Measurements from ENCODE around the gene MIGA1. TPM values are rescaled to one million over a fixed set of nuclear protein-coding genes. Genes with fewer than 3 reads are reported as not detected.

The MIGA1 gene
- total and polyA plus RNA-seq, 10 of the 15 experiments (the other 5 are each of a cell fraction or from before 2014, with no cell fraction given) = 1.3 to 7.2 (median 4.2) TPM

GRCh38 chr1:77926561-77927357, 147.3 kb downstream of the MIGA1 start (continued):
- TF ChIP-seq RELB (IDR thresholded peaks at IDR 0.05; ENCODE audit: low read depth) = no peak
- peak; percentile 23 for TF ChIP-seq MEF2B (IDR thresholded peaks at IDR 0.05; ENCODE audit: partially characterized antibody, poor library complexity, severe bottlenecking)
- no peak for TF ChIP-seq MTA2 (IDR thresholded peaks at IDR 0.05; ENCODE audit: low read depth)
- TF ChIP-seq BCL3 (IDR thresholded peaks at IDR 0.05; ENCODE audit: borderline replicate concordance, insufficient read depth, low read depth, low read length, poor library complexity, severe bottlenecking) = no peak
- TF ChIP-seq TCF7 (IDR thresholded peaks at IDR 0.05; ENCODE audit: borderline replicate concordance) = no peak
- no peak for TF ChIP-seq HCFC1 (IDR thresholded peaks at IDR 0.05; ENCODE audit: low read length)
- no peak for TF ChIP-seq CTCF (IDR thresholded peaks at IDR 0.05 in 2 of 3, conservative IDR thresholded peaks at IDR 0.05 in 1 of 3; ENCODE audit: control insufficient read depth in 2 of 3, extremely low read depth in 1 of 3, insufficient read depth in 1 of 3, low read depth in 3 of 3, low read length in 3 of 3)
- TF ChIP-seq ATF2 (IDR thresholded peaks at IDR 0.05; ENCODE audit: low read length) = 0 out of 2 replicates have a peak, but pooled peaks have one; percentile 15
- no peak for TF ChIP-seq RB1 (IDR thresholded peaks at IDR 0.05; ENCODE audit: borderline replicate concordance)

Measured in GM12878 (cell line).